Activated T-helper 1 cell treated with Interleukin-2 at 50 U/mL for 16 hours (primary cell): Measurements from ENCODE around the gene VPS37C.

Experiments used
- DNase-seq: peaks from one replicate; pipeline ENCODE4 v3.0.0-alpha.2; 2020; ENCODE audit warnings: low read depth

The VPS37C gene

GRCh38 chr11:61153593-61154095 lies 7.6 kb downstream of the VPS37C start:
- DNase-seq, result no peak

GRCh38 chr11:61152816-61153592 lies 8.2 kb downstream of the VPS37C start:
- DNase-seq, result no peak

GRCh38 chr11:61151545-61152252 lies 9.5 kb downstream of the VPS37C start:
- DNase-seq, result no peak

- DNase-seq, result no peak
Measured at GRCh38 chr11:61150706-61151544, 10.3 kb downstream of the VPS37C start.

- DNase-seq, result no peak
Measured at GRCh38 chr11:61149624-61150615, 11.3 kb downstream of the VPS37C start.

- no peak for DNase-seq
Measured at GRCh38 chr11:61147791-61148620, 13.2 kb downstream of the VPS37C start.

DNA sequence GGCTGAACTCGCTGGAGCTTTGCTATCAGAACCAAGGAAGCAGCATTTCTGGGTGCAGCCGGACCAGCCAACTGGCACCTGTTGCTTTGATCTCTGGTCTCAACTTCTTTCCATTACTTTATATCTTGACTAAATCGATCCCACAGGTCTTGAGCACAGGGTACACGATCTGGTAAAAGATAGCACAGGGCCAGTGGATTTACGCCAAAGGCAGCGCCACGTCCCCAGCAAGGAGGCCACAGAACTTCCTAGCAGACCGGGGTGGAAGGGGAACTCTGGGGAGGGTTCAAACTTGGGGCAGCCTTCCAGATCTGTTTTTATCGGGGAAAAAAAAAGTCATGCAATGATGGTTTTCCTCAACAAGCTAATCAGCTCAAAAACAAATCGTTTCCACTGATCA lies 14.0 kb downstream of the VPS37C start:
- DNase-seq, result no peak

DNA sequence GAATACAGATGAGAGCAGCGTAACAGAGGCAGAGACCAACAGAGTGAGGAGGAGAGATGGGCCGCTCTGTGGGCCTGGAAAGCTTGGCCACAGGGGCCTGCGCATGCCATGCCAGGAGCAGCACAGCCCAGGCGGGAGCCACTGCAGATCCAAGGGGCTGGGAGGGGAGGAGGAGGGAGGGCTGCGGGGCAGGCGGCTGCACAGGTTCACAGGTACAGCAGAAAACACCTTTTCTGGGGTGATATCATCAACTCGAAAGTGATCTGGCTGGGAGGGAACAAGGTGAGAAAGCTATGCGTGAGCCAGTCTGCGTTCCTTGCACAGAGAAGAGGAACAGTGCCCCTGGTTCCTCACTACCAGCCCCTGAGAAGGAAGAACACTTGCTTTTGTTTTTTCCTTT lies 14.8 kb downstream of the VPS37C start:
- DNase-seq, result no peak

DNA sequence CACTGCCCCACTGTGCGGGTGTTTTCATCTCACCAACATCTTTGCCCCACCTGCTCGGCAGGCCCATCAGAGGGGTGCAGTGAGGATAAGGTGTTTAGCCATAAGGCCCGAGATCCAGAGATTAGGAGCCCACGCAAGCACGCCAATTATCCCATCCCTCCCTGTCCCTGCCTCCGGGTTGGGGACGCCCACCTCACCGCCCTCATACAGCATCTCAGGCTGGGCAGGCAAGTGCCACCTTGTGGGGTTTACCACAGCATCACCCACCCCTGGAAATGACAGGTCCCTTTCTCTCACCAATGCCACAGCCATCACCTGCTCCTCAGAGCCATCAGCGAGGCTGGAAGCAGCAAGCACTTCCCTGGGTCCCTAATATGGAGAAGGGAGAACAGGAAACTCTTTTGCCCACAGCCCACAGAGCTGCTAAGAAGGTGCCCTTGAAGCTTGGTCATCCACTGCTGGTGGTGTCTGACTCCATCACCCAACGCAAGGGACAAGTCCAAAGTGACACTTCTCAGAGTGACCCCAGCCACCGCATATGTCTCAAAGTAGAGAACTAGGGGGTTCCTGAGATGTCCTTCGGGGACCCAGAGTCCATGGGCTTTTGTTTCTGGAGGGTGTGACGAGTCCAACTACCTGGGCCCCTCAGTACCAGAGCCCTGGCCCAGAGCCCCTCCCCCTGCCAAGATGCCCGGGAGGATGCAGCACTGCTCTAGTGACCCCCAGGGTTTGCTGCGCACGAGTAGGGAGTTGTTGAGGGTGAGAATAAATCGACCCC lies 15.8 kb downstream of the VPS37C start:
- no peak for DNase-seq

DNA sequence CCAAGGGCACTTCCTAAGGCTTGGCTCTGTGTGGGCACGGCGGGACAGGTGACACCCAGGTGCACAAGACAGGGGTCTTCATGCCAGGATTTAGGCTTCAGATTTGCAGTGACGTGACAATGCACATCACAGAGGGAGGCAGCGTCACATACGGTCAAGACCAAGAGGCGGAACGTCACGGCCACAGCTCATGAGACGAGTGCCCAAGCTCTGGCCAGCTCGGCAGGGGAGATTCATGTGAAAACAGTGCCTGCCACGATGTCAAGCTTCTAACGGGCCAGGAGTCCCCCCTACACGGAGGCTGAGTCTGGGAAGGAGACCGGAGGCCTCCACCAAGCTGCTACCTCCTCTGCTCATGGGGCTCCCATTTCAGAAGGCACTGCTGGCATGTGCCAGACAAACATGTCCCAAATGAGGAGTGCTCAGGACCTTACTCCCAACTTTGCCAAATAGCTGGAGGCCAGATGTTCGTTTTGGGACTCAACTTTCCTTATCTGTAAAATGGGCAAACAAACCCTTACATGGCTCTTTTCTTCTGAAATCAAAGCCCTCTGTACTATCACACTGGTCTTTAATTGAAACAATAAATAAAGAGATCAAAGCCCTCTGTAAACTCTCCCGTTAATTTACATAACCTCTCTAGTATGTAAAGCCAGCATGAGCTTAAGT lies 16.6 kb downstream of the VPS37C start:
- DNase-seq, result no peak

GRCh38 chr11:61142424-61142823 lies 18.8 kb downstream of the VPS37C start:
- no peak for DNase-seq

GRCh38 chr11:61141601-61142028 lies 19.6 kb downstream of the VPS37C start:
- DNase-seq, result no peak

- no peak for DNase-seq
Measured at GRCh38 chr11:61140416-61140815, 20.8 kb downstream of the VPS37C start.

GRCh38 chr11:61139387-61139786 lies 21.8 kb downstream of the VPS37C start:
- no peak for DNase-seq

DNA sequence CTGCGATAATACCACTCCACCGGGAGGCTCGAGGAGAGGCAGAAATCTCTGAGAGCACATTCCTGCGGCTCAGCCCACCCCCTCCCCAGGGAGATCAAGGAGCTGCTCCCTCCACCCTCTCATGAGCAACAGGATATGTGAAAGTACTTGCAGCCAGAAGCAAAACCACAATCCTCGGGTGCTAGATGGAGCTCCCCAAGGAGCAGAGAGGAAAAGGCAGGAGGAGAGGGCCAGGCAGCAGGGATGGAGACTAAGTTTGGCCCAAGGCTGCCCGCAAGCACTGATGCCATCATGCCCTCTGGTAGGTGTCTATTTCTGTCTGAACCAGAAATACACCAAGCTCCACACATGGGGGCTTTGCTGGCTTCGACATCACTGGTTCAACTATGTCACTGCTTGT lies 22.3 kb downstream of the VPS37C start:
- no peak for DNase-seq

DNA sequence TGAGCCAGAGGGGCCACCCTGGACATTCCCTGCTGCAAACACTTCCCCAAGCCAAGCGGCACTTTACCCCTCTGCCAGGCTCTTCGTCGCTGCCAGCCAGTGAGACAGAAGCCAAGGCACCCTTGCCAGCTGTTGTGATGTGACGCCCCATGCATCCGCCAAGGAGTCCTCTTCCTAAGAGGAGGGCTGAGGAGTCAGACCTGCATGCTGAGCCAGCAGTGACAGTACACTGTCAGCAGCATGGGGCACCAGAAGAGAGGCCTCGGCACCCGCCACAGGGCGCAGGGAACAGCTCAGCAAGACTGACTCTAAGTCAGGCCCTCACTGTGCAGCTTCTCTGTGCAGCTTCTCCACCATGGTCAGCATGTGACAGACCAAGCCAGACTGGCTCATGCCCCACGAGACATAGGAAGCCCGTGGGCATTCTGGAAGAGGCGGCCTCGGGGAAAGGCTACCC lies 26.4 kb downstream of the VPS37C start:
- DNase-seq, result no peak

DNA sequence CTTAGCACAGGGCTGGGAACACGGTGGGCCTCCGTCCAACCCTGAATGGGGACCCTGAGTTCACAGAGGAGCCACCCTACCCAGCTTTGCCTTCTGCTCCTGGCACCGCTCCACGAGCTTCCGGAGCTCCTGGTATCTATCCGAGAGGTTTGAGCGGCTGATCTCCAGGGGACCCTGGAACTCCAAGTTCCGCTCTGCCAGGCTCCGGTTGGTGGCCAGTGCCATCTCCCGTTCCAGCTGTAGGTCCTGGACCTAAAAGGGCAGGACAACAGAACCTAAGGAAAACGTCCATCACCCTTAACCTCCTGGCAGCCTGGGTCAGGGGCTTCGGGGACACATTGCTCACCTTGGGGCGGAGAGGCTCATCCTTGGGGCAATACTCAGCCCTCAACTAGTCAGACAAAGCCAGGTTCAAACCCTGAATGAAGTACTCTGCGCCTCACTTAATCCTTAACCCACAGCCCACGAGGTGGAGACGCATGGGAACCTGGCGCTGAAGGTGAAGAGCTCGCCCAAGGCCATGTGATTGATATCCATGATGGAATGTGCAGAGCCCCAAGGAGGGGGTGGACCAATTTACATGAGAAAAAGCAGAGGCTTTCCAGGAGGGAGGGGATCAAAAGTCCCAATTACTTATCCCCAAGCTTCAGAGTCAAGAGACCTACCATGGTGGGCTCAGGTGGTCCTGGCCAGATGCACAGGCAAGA lies 27.1 kb downstream of the VPS37C start:
- no peak for DNase-seq

DNA sequence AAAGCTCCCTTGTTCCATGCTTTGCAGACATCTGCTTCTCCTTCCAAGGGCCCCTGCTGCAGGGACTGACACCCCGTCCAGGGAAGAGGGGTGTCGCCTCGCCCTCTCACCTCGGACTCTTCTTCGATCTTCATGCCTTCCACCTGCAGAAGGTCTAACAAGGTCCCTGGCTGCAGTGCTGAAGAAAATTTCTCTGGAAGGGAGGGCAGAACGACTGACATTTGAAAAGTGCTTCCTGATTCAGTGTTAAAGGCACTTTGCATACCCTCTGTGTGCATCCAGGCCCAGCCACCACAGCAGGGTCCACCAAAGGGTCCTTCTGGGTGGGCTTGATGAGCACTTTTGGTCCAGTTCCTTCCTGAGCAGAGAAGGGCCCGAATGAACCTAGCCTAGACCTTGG lies 28.1 kb downstream of the VPS37C start:
- DNase-seq, result no peak
